ENCODE data around the gene GATA2. TPM values are rescaled to one million over a fixed set of nuclear protein-coding genes. Genes with fewer than 3 reads are reported as not detected.

GATA2 gene
- total RNA-seq, 4 donors from 2014 or later = 8.1 to 24.7 (median 15.9) TPM

GRCh38 chr3:128471720-128472119, 21.3 kb downstream of the GATA2 start:
- WGBS, 2 donors = 79 to 84% methylated on average over 3 of the region's 3 CpGs
- Histone ChIP-seq H3K4me1 (no peaks in the 10 kb centered on the region), H3K4me3 (no peak overlapping the region), H3K27ac (no peak overlapping the region), H3K27me3 (peaks cover 0 to 47% of the 10 kb centered on the region in 2 donors), H3K36me3 (no peaks in the 10 kb centered on the region), H3K9me3 (peaks cover 0 to 4% (median 0%) of the 10 kb centered on the region in 4 donors)
- TF ChIP-seq POLR2A (IDR thresholded peaks at IDR 0.05) = no peak
- no peak for TF ChIP-seq CTCF (IDR thresholded peaks at IDR 0.05)
- TF ChIP-seq EP300 (IDR thresholded peaks at IDR 0.05) = no peak
- DNase-seq (ENCODE audit: low spot score in 2 of 2) = no peak

GRCh38 chr3:128471110-128471509, 21.9 kb downstream of the GATA2 start:
- WGBS, 2 donors = 80 to 81% methylated on average over 2 of the region's 2 CpGs
- no peaks in the 10 kb centered on the region for H3K4me1 ChIP-seq
- TF ChIP-seq EP300 (IDR thresholded peaks at IDR 0.05) (no peak), POLR2A (IDR thresholded peaks at IDR 0.05) (no peak), CTCF (IDR thresholded peaks at IDR 0.05) (no peak)
- no peak overlapping the region for H3K27ac ChIP-seq
- H3K4me3 ChIP-seq = no peak overlapping the region
- no peaks in the 10 kb centered on the region for H3K36me3 ChIP-seq
- no peak for DNase-seq (ENCODE audit: low spot score in 2 of 2)
- H3K9me3 ChIP-seq = peaks cover 0 to 4% (median 0%) of the 10 kb centered on the region in 4 donors
- H3K27me3 ChIP-seq = peaks cover 0 to 41% of the 10 kb centered on the region in 2 donors

GRCh38 chr3:128470134-128470899, 22.7 kb downstream of the GATA2 start:
- no peak for TF ChIP-seq CTCF (IDR thresholded peaks at IDR 0.05)
- H3K27ac ChIP-seq = no peak overlapping the region
- 63 to 67% methylated on average over 10 to 11 of the region's 13 CpGs for WGBS, 2 donors
- peaks cover 0 to 36% of the 10 kb centered on the region in 2 donors for H3K27me3 ChIP-seq
- no peaks in the 10 kb centered on the region for H3K4me1 ChIP-seq
- H3K36me3 ChIP-seq = no peaks in the 10 kb centered on the region
- H3K9me3 ChIP-seq = peaks cover 0 to 4% (median 0%) of the 10 kb centered on the region in 4 donors
- no peak for DNase-seq (ENCODE audit: low spot score in 2 of 2)
- no peak overlapping the region for H3K4me3 ChIP-seq

- 71 to 80% methylated on average over 6 of the region's 6 CpGs for WGBS, 2 donors
Measured at GRCh38 chr3:128469556-128469955, 23.4 kb downstream of the GATA2 start.

More at GRCh38 chr3:128469556-128469955, 23.4 kb downstream of the GATA2 start:
- DNase-seq (ENCODE audit: low spot score in 2 of 2) = no peak
- Histone ChIP-seq H3K36me3 (no peaks in the 10 kb centered on the region), H3K4me3 (no peak overlapping the region), H3K27ac (no peak overlapping the region), H3K9me3 (peaks cover 0 to 4% (median 0%) of the 10 kb centered on the region in 4 donors), H3K27me3 (peaks cover 0 to 38% of the 10 kb centered on the region in 2 donors), H3K4me1 (no peaks in the 10 kb centered on the region)
- TF ChIP-seq CTCF (IDR thresholded peaks at IDR 0.05) (no peak), EP300 (IDR thresholded peaks at IDR 0.05) (no peak), POLR2A (IDR thresholded peaks at IDR 0.05) (no peak)

All from tibial nerve (tissue), 4 donors.